Measurements from ENCODE around the gene PPM1A.

PPM1A gene

GRCh38 chr14:60275932-60276331 lies 26.9 kb downstream of the PPM1A start:
- no peak for ATAC-seq

GRCh38 chr14:60276347-60276746 lies 27.3 kb downstream of the PPM1A start:
- no peak for ATAC-seq
- TF ChIP-seq TCF4 (CRISPR knock-in tag; IDR thresholded peaks at IDR 0.05; ENCODE audit: borderline replicate concordance) (no peak), ZNF8 (CRISPR knock-in tag; IDR thresholded peaks at IDR 0.05) (no peak), TOX (CRISPR knock-in tag; IDR thresholded peaks at IDR 0.05; ENCODE audit: borderline replicate concordance) (no peak), BACH2 (CRISPR knock-in tag; IDR thresholded peaks at IDR 0.05; ENCODE audit: borderline replicate concordance) (no peak), SNAI2 (CRISPR knock-in tag; IDR thresholded peaks at IDR 0.05) (no peak), ZNF565 (CRISPR knock-in tag; conservative IDR thresholded peaks at IDR 0.05; ENCODE audit: low read depth) (no peak), ARNTL (CRISPR knock-in tag; IDR thresholded peaks at IDR 0.05; ENCODE audit: borderline replicate concordance, low read depth) (no peak), RARB (CRISPR knock-in tag; IDR thresholded peaks at IDR 0.05) (no peak), ZFP30 (CRISPR knock-in tag; IDR thresholded peaks at IDR 0.05) (no peak), ISL1 (CRISPR knock-in tag; IDR thresholded peaks at IDR 0.05) (no peak), ESRRG (CRISPR knock-in tag; IDR thresholded peaks at IDR 0.05) (no peak)
- TF ChIP-seq, protein P1, sequence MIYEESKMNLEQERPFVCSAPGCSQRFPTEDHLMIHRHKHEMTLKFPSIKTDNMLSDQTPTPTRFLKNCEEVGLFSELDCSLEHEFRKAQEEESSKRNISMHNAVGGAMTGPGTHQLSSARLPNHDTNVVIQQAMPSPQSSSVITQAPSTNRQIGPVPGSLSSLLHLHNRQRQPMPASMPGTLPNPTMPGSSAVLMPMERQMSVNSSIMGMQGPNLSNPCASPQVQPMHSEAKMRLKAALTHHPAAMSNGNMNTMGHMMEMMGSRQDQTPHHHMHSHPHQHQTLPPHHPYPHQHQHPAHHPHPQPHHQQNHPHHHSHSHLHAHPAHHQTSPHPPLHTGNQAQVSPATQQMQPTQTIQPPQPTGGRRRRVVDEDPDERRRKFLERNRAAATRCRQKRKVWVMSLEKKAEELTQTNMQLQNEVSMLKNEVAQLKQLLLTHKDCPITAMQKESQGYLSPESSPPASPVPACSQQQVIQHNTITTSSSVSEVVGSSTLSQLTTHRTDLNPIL (CRISPR knock-in tag; IDR thresholded peaks at IDR 0.05; ENCODE audit: low read depth) = no peak

More at GRCh38 chr14:60275932-60276331, 26.9 kb downstream of the PPM1A start:
- TF ChIP-seq ISL1 (CRISPR knock-in tag; IDR thresholded peaks at IDR 0.05) (no peak), TOX (CRISPR knock-in tag; IDR thresholded peaks at IDR 0.05; ENCODE audit: borderline replicate concordance) (no peak), ARNTL (CRISPR knock-in tag; IDR thresholded peaks at IDR 0.05; ENCODE audit: borderline replicate concordance, low read depth) (no peak), ZNF70 (CRISPR knock-in tag; IDR thresholded peaks at IDR 0.05) (no peak), ZNF8 (CRISPR knock-in tag; IDR thresholded peaks at IDR 0.05) (no peak), ZFP30 (CRISPR knock-in tag; IDR thresholded peaks at IDR 0.05) (no peak), GLIS3 (CRISPR knock-in tag; IDR thresholded peaks at IDR 0.05) (no peak), CSRNP3 (CRISPR knock-in tag; IDR thresholded peaks at IDR 0.05) (no peak), ZC3H10 (CRISPR knock-in tag; IDR thresholded peaks at IDR 0.05) (no peak), ESRRG (CRISPR knock-in tag; IDR thresholded peaks at IDR 0.05) (no peak), OSR1 (CRISPR knock-in tag; IDR thresholded peaks at IDR 0.05) (no peak)
- TF ChIP-seq, protein P1 (CRISPR knock-in tag; IDR thresholded peaks at IDR 0.05; ENCODE audit: low read depth) = no peak
- TF ChIP-seq, protein P2, sequence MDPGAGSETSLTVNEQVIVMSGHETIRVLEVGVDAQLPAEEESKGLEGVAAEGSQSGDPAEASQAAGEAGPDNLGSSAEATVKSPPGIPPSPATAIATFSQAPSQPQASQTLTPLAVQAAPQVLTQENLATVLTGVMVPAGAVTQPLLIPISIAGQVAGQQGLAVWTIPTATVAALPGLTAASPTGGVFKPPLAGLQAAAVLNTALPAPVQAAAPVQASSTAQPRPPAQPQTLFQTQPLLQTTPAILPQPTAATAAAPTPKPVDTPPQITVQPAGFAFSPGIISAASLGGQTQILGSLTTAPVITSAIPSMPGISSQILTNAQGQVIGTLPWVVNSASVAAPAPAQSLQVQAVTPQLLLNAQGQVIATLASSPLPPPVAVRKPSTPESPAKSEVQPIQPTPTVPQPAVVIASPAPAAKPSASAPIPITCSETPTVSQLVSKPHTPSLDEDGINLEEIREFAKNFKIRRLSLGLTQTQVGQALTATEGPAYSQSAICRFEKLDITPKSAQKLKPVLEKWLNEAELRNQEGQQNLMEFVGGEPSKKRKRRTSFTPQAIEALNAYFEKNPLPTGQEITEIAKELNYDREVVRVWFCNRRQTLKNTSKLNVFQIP (CRISPR knock-in tag; IDR thresholded peaks at IDR 0.05; ENCODE audit: borderline replicate concordance, low read depth) = no peak

- TF ChIP-seq, protein P1 (CRISPR knock-in tag; IDR thresholded peaks at IDR 0.05; ENCODE audit: low read depth) = no peak
- TF ChIP-seq GLIS3 (CRISPR knock-in tag; IDR thresholded peaks at IDR 0.05) = no peak
- TF ChIP-seq PPARA (CRISPR knock-in tag; IDR thresholded peaks at IDR 0.05; ENCODE audit: borderline replicate concordance) = no peak
- TF ChIP-seq TOX (CRISPR knock-in tag; IDR thresholded peaks at IDR 0.05; ENCODE audit: borderline replicate concordance) = no peak
- no peak for TF ChIP-seq ESRRG (CRISPR knock-in tag; IDR thresholded peaks at IDR 0.05)
- TF ChIP-seq ZFP3 (CRISPR knock-in tag; IDR thresholded peaks at IDR 0.05) = no peak
- TF ChIP-seq, protein P2 (CRISPR knock-in tag; IDR thresholded peaks at IDR 0.05; ENCODE audit: borderline replicate concordance, low read depth) = no peak
- no peak for TF ChIP-seq ZNF70 (CRISPR knock-in tag; IDR thresholded peaks at IDR 0.05)
- TF ChIP-seq OSR1 (CRISPR knock-in tag; IDR thresholded peaks at IDR 0.05) = no peak
- no peak for TF ChIP-seq SNAI2 (CRISPR knock-in tag; IDR thresholded peaks at IDR 0.05)
- no peak for TF ChIP-seq ZNF8 (CRISPR knock-in tag; IDR thresholded peaks at IDR 0.05)
- no peak for ATAC-seq
These were observed 28.7 kb downstream of the PPM1A start for GRCh38 chr14:60277605-60278190.

Data from SK-N-SH treated with all-trans-retinoic acid at 6 μM for 48 hours (cell line).